NCI-H1417 treated with DMSO at 0.1 percent for 48 hours (cell line): ENCODE measurements around the gene CD93.

ENCODE experiments used
- DNase-seq: peaks from one replicate; lab custom pipeline; 2025; lab: John Stamatoyannopoulos, UW

CD93 gene

DNA sequence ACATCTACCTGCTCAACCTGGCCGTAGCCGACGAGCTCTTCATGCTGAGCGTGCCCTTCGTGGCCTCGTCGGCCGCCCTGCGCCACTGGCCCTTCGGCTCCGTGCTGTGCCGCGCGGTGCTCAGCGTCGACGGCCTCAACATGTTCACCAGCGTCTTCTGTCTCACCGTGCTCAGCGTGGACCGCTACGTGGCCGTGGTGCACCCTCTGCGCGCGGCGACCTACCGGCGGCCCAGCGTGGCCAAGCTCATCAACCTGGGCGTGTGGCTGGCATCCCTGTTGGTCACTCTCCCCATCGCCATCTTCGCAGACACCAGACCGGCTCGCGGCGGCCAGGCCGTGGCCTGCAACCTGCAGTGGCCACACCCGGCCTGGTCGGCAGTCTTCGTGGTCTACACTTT, 50.4 kb downstream of the CD93 start:
- no peak for DNase-seq

DNA sequence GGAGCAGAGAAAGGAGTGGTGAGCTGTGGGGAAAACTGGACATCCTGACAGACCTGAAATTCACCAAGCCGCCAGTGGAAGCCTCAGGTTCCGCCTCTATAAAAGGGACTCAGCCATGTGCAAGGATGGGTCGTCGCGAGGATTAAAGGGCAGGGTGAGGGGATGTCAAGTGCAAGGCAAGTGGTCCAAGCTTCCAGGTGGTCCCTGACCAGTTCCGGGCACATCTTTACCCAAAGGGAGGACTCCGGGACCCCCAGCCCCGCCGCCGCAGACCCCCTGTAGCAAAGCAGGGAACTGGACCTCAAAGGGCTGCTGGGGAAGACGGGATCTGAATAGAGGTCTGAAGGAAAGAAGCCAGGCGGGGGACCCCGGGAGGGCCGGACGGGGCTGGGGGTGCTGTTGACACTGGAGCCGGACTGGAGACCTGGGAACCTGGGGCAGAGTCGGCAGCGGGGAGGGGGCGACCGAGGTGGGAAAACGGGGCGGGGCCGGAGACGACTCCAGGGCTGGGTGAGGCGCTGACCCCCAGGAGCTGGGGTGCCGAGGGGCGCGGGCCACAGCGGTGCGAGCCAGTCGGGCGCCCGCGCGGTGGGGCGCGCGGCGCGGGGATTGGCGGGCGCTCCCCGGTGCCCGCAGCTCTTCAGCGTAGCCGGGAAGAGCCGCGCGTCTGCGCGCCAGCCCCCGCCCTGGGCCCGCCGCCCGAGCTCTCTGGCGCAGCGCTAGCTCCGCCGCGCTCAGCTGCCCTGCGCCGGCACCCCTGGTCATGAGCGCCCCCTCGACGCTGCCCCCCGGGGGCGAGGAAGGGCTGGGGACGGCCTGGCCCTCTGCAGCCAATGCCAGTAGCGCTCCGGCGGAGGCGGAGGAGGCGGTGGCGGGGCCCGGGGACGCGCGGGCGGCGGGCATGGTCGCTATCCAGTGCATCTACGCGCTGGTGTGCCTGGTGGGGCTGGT, 51.1 kb downstream of the CD93 start, which contains the start of gene SSTR4:
Gene SSTR4 (plus strand): TSS at position 592 of the 951 bp plus-strand sequence. CDS start 172 bp downstream, at position 764.
- no peak for DNase-seq

DNA sequence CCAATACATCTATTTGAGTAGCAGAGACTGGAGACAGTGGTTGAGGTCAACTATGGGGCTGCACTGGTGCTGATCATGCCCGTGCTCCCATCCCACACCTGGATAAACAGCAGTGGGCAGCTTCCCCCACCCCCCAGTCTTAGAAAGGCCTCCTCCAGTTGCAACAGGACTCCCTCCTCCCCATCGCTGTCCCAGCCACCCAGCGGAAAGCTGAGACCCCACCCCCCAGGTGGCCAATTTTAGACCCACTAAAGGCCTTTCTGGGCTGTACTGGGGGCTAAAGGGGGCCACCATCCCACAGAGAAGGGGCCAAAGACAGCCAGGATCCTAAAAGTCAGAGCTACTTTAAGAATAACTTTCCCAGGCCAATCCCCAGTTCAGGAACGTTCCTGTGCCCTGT, 52.2 kb downstream of the CD93 start:
- DNase-seq, result no peak

DNA sequence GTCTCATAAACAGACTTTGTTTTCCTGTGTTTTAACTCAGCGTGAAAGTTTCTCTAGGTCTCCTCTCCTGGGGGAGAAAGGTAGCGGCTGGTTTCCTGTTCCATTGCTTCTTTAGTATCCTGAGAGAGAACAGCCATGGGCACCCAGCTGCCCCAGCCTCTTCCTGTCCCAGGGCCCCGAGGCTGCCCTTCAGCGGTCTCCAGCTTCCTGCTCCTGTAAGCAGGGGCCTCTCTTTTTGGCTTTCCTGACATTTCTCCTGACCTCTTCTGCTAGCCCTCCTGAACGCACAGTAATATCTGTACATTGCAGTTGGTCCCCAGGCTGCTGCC, 53.4 kb downstream of the CD93 start:
- DNase-seq, result no peak

DNA sequence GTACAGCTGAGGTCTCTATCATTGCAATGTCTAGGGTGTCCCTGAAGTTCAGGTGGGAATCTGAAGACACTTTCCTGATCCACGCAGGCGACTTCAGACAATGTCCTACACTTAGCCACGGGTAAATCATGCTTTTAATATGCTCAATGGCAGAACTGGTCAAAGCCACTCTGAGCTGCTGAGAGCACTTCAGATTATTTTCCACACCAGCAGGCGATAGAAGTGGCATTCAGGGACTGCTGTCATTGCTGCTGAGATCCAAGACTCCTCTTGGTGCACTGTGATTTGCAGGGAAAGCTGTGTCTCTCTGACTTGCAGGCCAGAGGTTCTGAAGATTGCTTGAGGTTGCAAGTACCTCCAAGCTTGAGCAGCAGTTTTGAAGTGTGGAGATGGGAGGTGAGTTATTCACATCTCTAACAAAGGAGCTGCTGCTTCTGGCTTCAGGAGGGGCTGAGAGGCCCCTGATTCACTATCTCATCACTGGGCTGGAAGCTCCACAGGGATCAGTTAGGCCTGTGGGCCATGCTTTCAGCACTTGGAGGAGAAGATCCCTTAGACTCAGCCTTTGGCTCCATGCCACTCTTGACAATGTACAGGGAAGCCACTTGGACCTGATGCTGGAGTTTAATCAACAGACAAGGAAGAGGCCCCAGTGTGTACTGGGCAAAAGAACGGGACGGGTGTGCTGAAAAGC, 53.9 kb downstream of the CD93 start:
- DNase-seq, result no peak

DNA sequence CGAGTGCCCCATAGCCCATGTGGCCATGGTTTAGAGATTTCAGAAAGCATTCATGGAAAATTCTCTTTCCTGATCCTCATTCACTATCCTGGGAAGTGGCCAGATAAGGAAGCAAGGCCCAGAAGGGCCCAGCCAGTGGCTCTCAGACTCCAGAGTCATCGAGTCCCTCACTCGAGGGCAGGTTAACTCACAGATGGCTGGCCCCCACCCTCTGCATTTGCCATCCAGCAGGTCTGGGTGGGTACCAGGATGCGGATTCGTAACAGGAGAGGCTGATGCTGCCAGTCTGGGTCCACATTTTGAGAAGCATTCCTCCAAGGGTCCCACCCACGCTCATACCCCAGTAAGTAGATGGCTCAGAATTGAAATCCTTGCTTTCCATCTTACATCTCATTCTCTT, 54.8 kb downstream of the CD93 start:
- no peak for DNase-seq
